LNCaP clone FGC (cell line): ENCODE data around the gene LECT2.

ENCODE experiments used
- DNase-seq: peaks from one replicate; pipeline ENCODE4 v3.0.0-alpha.2; 2011; ENCODE audit warnings: low read depth
- H3K4me3 ChIP-seq: 2 replicates; pipeline ENCODE4 v1.5.1; 2011; ENCODE audit warnings: mild to moderate bottlenecking, low read depth, low read length, control low read depth
- CTCF ChIP-seq: IDR thresholded peaks from 2 replicates; pipeline ENCODE4 v1.5.1; 2012; ENCODE audit warnings: mild to moderate bottlenecking; ENCODE audit not compliant: control insufficient read depth, insufficient read depth; ENCODE audit errors: extremely low read depth

Gene LECT2

DNA sequence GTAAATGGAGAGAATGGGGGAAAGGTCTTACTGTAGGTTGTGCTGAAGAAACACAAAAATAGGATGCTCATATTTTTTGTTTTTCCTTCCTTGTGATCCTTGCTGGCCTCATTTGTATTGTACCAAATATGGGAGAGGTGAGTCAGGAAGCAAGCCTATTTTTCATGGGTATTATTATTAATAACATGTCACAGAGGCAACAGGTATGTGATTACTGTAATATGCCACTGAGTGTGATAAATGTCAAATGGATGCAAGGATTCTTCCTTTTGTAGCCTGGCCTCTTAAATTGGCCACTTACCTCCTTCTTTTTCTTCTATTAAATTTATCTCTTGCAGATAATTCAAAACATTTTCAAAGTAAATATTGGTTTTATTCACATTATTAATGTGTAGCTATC is 10.2 kb downstream of the LECT2 start:
- H3K4me3 ChIP-seq: no peak overlapping the region
- DNase-seq: no peak
- TF ChIP-seq CTCF: no peak

GRCh38 chr5:135942202-135942771 is 12.5 kb downstream of the LECT2 start:
- no peak overlapping the region for H3K4me3 ChIP-seq
- DNase-seq: no peak
- TF ChIP-seq CTCF: no peak

GRCh38 chr5:135941711-135942110 is 13.1 kb downstream of the LECT2 start:
- H3K4me3 ChIP-seq: no peak overlapping the region
- TF ChIP-seq CTCF: no peak
- DNase-seq: no peak

DNA sequence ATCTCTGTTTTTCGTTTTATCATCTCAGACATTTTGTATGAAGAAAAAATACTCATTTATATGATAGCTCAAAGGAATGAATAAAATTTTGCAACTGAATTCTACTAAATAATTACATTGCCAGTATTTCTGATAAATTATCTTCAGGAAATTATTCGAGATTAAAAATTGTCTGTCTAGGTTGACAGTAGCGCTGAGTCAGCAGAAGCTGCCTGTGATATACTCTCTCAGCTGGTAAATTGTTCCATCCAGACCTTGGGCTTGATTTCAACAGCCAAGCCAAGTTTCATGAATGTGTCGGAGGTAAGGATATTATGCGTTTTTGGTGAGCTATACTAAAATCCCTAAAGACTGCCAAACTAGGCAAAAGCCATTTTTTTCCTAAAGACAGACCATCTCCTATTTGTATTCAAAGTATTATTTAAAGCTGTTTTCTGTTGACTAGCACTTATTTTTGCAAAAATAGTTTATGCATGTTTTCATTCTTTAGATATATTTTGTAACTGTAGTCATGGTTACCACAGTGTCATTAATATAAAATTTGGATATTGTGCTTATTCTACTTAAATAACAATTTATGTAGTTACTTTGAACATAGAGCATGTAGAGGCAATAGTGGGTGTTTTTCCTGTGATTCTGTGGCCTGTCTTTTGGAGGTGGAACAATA is 17.4 kb downstream of the LECT2 start:
- H3K4me3 ChIP-seq: no peak overlapping the region
- DNase-seq: no peak
- no peak for TF ChIP-seq CTCF

DNA sequence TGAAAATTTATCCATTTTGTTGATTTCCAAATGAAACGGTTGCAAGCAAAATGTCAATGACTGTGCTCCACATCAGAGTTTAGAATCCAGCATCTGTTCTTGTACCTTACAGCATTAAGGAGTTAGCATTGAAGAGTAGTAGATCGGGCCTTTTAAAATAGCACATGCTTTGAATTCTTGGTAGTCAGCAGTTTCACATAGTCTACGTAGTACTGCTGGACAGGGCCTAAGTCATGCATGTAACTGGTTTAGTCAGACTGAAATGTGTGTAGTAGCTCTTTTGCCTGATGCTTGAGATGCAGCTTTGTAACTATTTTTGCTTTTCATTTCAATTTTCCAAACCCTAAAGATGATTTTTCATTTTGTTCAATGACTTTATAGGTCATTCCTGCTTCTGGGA is 19.8 kb downstream of the LECT2 start:
- no peak overlapping the region for H3K4me3 ChIP-seq
- no peak for DNase-seq
- TF ChIP-seq CTCF: no peak

GRCh38 chr5:135930949-135931295 is 23.9 kb downstream of the LECT2 start:
- no peak for DNase-seq
- no peak for TF ChIP-seq CTCF
- H3K4me3 ChIP-seq: no peak overlapping the region
